Measurements from ENCODE around the gene TRIM48.
"Not testable (repeated sequence)": the region's sequence is repeated elsewhere in the genome, so short reads cannot be mapped to it uniquely, and the experiment has no call there.

The TRIM48 gene, protein sequence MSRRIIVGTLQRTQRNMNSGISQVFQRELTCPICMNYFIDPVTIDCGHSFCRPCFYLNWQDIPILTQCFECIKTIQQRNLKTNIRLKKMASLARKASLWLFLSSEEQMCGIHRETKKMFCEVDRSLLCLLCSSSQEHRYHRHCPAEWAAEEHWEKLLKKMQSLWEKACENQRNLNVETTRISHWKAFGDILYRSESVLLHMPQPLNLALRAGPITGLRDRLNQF
- long read RNA-seq: 0 reads

GRCh38 chr11:55261855-55262254 lies at the start of gene TRIM48:
Gene TRIM48 (plus strand): TSS chr11:55262155. CDS start chr11:55262268, 113 bp downstream.
- not testable (repeated sequence) for H3K27ac ChIP-seq (replicated peaks); DNase-seq (ENCODE audit: low read depth in 1 of 2, low spot score in 1 of 2); H3K4me3 ChIP-seq (replicated peaks; ENCODE audit: insufficient read depth, low read length); H3K27me3 ChIP-seq (ENCODE audit: insufficient read depth, poor library complexity, severe bottlenecking)

DNA sequence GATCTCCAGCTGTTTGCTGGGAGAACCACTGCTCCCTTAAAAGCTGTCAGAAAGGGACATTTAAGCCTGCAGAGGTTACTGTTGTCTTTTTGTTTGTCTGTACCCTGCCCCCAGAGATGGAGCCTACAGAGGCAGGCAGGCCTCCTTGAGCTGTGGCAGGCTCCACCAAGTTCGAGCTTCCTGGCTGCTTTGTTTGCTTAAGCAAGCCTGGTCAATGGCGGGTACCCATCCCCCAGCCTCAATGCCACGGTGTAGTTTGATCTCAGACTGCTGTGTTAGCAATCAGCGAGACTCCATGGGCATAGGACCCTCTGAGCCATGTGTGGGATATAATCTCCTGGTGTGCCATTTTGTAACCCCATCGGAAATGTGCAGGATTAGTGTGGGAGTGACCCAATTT lies 23.6 kb upstream of the TRIM48 start:
- not testable (repeated sequence) for H3K27me3 ChIP-seq (ENCODE audit: insufficient read depth, poor library complexity, severe bottlenecking); H3K27ac ChIP-seq (replicated peaks); DNase-seq (ENCODE audit: low read depth in 1 of 2, low spot score in 1 of 2); H3K4me3 ChIP-seq (replicated peaks; ENCODE audit: insufficient read depth, low read length)

GRCh38 chr11:55263081-55263480 lies 1.1 kb downstream of the TRIM48 start:
- Histone ChIP-seq H3K27ac (replicated peaks) (no peak overlapping the region), H3K27me3 (ENCODE audit: insufficient read depth, poor library complexity, severe bottlenecking) (no peaks in the 10 kb centered on the region), H3K4me3 (replicated peaks; ENCODE audit: insufficient read depth, low read length) (no peak overlapping the region)
- no peak for TF ChIP-seq POLR2AphosphoS5 (IDR thresholded peaks at IDR 0.05; ENCODE audit: low read depth)
- no peak for TF ChIP-seq GABPA (IDR thresholded peaks at IDR 0.05; ENCODE audit: low read depth)
- TF ChIP-seq, protein P1, sequence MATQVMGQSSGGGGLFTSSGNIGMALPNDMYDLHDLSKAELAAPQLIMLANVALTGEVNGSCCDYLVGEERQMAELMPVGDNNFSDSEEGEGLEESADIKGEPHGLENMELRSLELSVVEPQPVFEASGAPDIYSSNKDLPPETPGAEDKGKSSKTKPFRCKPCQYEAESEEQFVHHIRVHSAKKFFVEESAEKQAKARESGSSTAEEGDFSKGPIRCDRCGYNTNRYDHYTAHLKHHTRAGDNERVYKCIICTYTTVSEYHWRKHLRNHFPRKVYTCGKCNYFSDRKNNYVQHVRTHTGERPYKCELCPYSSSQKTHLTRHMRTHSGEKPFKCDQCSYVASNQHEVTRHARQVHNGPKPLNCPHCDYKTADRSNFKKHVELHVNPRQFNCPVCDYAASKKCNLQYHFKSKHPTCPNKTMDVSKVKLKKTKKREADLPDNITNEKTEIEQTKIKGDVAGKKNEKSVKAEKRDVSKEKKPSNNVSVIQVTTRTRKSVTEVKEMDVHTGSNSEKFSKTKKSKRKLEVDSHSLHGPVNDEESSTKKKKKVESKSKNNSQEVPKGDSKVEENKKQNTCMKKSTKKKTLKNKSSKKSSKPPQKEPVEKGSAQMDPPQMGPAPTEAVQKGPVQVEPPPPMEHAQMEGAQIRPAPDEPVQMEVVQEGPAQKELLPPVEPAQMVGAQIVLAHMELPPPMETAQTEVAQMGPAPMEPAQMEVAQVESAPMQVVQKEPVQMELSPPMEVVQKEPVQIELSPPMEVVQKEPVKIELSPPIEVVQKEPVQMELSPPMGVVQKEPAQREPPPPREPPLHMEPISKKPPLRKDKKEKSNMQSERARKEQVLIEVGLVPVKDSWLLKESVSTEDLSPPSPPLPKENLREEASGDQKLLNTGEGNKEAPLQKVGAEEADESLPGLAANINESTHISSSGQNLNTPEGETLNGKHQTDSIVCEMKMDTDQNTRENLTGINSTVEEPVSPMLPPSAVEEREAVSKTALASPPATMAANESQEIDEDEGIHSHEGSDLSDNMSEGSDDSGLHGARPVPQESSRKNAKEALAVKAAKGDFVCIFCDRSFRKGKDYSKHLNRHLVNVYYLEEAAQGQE (IDR thresholded peaks at IDR 0.05; ENCODE audit: insufficient replicate concordance, low read depth): no peak
- TF ChIP-seq SPI1 (IDR thresholded peaks at IDR 0.05; ENCODE audit: borderline replicate concordance, low read depth): no peak
- TF ChIP-seq, protein P2, sequence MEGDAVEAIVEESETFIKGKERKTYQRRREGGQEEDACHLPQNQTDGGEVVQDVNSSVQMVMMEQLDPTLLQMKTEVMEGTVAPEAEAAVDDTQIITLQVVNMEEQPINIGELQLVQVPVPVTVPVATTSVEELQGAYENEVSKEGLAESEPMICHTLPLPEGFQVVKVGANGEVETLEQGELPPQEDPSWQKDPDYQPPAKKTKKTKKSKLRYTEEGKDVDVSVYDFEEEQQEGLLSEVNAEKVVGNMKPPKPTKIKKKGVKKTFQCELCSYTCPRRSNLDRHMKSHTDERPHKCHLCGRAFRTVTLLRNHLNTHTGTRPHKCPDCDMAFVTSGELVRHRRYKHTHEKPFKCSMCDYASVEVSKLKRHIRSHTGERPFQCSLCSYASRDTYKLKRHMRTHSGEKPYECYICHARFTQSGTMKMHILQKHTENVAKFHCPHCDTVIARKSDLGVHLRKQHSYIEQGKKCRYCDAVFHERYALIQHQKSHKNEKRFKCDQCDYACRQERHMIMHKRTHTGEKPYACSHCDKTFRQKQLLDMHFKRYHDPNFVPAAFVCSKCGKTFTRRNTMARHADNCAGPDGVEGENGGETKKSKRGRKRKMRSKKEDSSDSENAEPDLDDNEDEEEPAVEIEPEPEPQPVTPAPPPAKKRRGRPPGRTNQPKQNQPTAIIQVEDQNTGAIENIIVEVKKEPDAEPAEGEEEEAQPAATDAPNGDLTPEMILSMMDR (IDR thresholded peaks at IDR 0.05; ENCODE audit: insufficient read depth, low read length): no peak
- no peak for DNase-seq (ENCODE audit: low read depth in 1 of 2, low spot score in 1 of 2)
